A549 (cell line): ENCODE measurements around the gene SETDB2.

Experiments used
- FOSL2 ChIP-seq, 2 experiments: fragments of 450-650 bp in 1 of 2; fragments of >200 bp in 1 of 2; sonication (Bioruptor Twin) in 1 of 2; formaldehyde crosslinking; IDR thresholded peaks; 2 replicates each; pipeline versions ENCODE4 v1.5.0 to v1.6.1; 2016 to 2020; ENCODE audit warnings: mild to moderate bottlenecking in 1 of 2, moderate library complexity in 1 of 2
- FOXS1 ChIP-seq: fragments of 250-450 bp; sonication (Bioruptor Pico); IDR thresholded peaks from 2 replicates; pipeline ENCODE4 v1.5.0; 2020; ENCODE audit warnings: mild to moderate bottlenecking, moderate library complexity
- POLR2AphosphoS2 ChIP-seq: conservative IDR thresholded peaks from 2 replicates; pipeline ENCODE4 v1.6.1; 2012; ENCODE audit warnings: low read length, improper control_type of control experiment, inconsistent platforms
- ZC3H11A ChIP-seq: fragments of 450-650 bp; IDR thresholded peaks from 2 replicates; pipeline ENCODE4 v1.6.1; 2014; ENCODE audit warnings: antibody characterized with exemption, mild to moderate bottlenecking
- ZFP36 ChIP-seq: fragments of 450-650 bp; IDR thresholded peaks from 2 replicates; pipeline ENCODE4 v1.6.1; 2014; ENCODE audit warnings: borderline replicate concordance; ENCODE audit not compliant: partially characterized antibody
- TF ChIP-seq, protein P1 (sequence below): fragments of >200 bp; sonication (Bioruptor Twin); formaldehyde crosslinking; IDR thresholded peaks from 3 replicates; pipeline ENCODE4 v1.5.1; 2016
- TF ChIP-seq, protein P2 (sequence below): IDR thresholded peaks from 2 replicates; pipeline ENCODE4 v1.6.1; 2012

DNA sequence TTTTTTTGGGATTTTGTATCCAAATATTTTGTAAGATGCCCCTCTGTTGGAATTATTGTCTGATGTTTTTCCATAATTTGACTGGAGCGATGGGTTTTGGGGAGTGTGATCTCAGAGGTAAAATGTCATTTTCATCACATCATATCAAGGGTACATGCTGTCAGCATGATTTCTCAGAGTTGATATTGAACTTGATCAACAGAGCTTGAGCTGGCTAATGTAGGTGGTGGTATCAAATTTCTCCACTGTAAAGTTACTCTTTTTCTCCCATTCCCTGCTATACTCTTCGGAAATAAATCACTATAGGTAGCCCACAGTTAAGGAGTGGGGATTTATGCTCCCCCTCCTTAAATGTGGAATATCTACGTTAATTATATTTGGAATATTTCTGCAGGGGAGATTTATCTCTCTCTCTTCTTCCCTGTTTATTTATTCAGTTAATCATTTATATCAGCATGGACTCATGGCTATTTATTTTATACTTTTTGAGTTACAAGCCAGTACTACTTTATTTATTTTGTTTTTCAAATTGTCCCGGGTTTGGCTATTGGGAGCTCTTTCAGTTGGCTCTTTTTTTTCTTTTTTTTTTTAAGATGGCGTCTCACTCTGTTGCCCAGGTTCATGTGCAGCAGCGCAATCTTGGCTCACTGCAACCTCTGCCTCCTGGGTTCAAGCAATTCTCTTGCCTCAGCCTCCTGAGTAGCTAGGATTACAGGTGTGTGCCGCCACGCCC lies 8.8 kb downstream of the SETDB2 start:
- TF ChIP-seq, protein P1, sequence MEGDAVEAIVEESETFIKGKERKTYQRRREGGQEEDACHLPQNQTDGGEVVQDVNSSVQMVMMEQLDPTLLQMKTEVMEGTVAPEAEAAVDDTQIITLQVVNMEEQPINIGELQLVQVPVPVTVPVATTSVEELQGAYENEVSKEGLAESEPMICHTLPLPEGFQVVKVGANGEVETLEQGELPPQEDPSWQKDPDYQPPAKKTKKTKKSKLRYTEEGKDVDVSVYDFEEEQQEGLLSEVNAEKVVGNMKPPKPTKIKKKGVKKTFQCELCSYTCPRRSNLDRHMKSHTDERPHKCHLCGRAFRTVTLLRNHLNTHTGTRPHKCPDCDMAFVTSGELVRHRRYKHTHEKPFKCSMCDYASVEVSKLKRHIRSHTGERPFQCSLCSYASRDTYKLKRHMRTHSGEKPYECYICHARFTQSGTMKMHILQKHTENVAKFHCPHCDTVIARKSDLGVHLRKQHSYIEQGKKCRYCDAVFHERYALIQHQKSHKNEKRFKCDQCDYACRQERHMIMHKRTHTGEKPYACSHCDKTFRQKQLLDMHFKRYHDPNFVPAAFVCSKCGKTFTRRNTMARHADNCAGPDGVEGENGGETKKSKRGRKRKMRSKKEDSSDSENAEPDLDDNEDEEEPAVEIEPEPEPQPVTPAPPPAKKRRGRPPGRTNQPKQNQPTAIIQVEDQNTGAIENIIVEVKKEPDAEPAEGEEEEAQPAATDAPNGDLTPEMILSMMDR = no peak
- TF ChIP-seq ZFP36 (no peak), ZC3H11A (no peak), FOSL2 (IDR thresholded peaks at IDR 0.05) (no peak), FOSL2 (CRISPR knock-in tag; IDR thresholded peaks at IDR 0.05) (no peak), FOXS1 (CRISPR knock-in tag) (no peak), POLR2AphosphoS2 (no peak)
- TF ChIP-seq, protein P2, sequence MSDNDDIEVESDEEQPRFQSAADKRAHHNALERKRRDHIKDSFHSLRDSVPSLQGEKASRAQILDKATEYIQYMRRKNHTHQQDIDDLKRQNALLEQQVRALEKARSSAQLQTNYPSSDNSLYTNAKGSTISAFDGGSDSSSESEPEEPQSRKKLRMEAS = no peak
